HepG2 (cell line): Measurements from ENCODE around the gene CD151. TPM values are rescaled to one million over a fixed set of nuclear protein-coding genes. Genes with fewer than 3 reads are reported as not detected.

Experiments
- ATAC-seq: fragments of 200-7000 bp; cut with Tn5 transposase; 3 replicates; pipeline ENCODE4 v1.9.1; 2020; ENCODE audit warnings: mild to moderate bottlenecking, moderate library complexity
- BruUV-seq: library from RNA; stranded (reverse); fragments of 400-500 nt; replicated peaks from 2 replicates; lab custom pipeline; 2021; lab: Mats Ljungman, UMichigan
- CTCF ChIA-PET: fragments of 300-600 bp; formaldehyde crosslinking; extraction: SDS; loops from one replicate; lab custom pipeline; 2021; ENCODE audit warnings: low total read pairs, inconsistent platforms, low intra/inter-chr PET ratio; lab: Yijun Ruan, JAX
- POLR2A ChIA-PET: fragments of 350-600 bp; sonication (Branson Sonifier 250); formaldehyde crosslinking; loops from one replicate; lab custom pipeline; 2020; ENCODE audit warnings: antibody characterized with exemption, inconsistent platforms; lab: Yijun Ruan, JAX
- DNase-seq: peaks from one replicate; pipeline ENCODE4 v3.0.0-alpha.2; 2015; ENCODE audit warnings: low spot score
- FAIRE-seq: peaks from 3 replicates; lab custom pipeline; 2011; peaks lifted over from hg19 to GRCh38; lab: Jason Lieb, UNC
- H2AFZ ChIP-seq: one replicate; pipeline ENCODE4 v1.6.1; 2011; ENCODE audit warnings: low read length, inconsistent platforms
- H3K27ac ChIP-seq: fragments of 300-600 bp; 3 replicates; pipeline ENCODE4 v1.8.0; 2011; ENCODE audit warnings: mixed run types, mild to moderate bottlenecking, mixed read lengths, low read length, inconsistent platforms; ENCODE audit not compliant: insufficient read depth; ENCODE audit errors: extremely low read length
- H3K27me3 ChIP-seq, 2 experiments: fragments of 200-600 bp in 1 of 2; 2 replicates in 1 of 2; 3 replicates in 1 of 2; pipeline versions ENCODE4 v1.6.0 to v1.8.0; 2011; ENCODE audit warnings: low read length in 2 of 2, mild to moderate bottlenecking in 2 of 2, moderate library complexity in 2 of 2, inconsistent platforms in 1 of 2; ENCODE audit not compliant: insufficient read depth in 2 of 2, control insufficient read depth in 1 of 2
- H3K36me3 ChIP-seq, 2 experiments: fragments of 200-600 bp in 1 of 2; replicated peaks in 1 of 2; 2 replicates in 1 of 2; 3 replicates in 1 of 2; pipeline versions ENCODE4 v1.5.1 to v1.8.0; 2011; ENCODE audit warnings: low read length in 2 of 2, inconsistent platforms in 1 of 2; ENCODE audit not compliant: insufficient read depth in 2 of 2, control insufficient read depth in 1 of 2
- H3K4me1 ChIP-seq: 2 replicates; pipeline ENCODE4 v1.5.1; 2012; ENCODE audit warnings: low read length, inconsistent platforms; ENCODE audit not compliant: insufficient read depth
- H3K4me2 ChIP-seq: 2 replicates; pipeline ENCODE4 v1.6.0; 2011; ENCODE audit warnings: low read depth, low read length, inconsistent platforms
- H3K4me3 ChIP-seq, 3 experiments: fragments of 200-600 bp in 1 of 3; sonication (generic), shearing (Covaris generic) in 1 of 3; replicated peaks in 1 of 3; 2 replicates each; pipeline ENCODE4 v1.5.1; 2011 to 2016; ENCODE audit warnings: low read length in 3 of 3, inconsistent platforms in 2 of 3, low read depth in 2 of 3, mild to moderate bottlenecking in 2 of 3, control low read depth in 1 of 3, mixed read lengths in 1 of 3; ENCODE audit not compliant: insufficient read depth in 1 of 3
- H3K79me2 ChIP-seq: one replicate; pipeline ENCODE4 v1.6.1; 2011; ENCODE audit warnings: low read length, inconsistent platforms; ENCODE audit not compliant: insufficient read depth
- H3K9ac ChIP-seq: 2 replicates; pipeline ENCODE4 v1.6.0; 2011; ENCODE audit warnings: mild to moderate bottlenecking, low read depth, low read length, inconsistent platforms; ENCODE audit not compliant: insufficient read depth
- H3K9me3 ChIP-seq: 2 replicates; pipeline ENCODE4 v1.5.1; 2012; ENCODE audit warnings: mild to moderate bottlenecking, low read length
- H4K20me1 ChIP-seq: 2 replicates; pipeline ENCODE4 v1.6.0; 2011; ENCODE audit warnings: inconsistent platforms, mild to moderate bottlenecking, low read length, moderate library complexity; ENCODE audit not compliant: insufficient read depth
- CENPX ChIP-seq: sonication (generic); formaldehyde crosslinking; IDR thresholded peaks from 2 replicates; pipeline ENCODE4 v1.9.0; 2021; ENCODE audit warnings: mild to moderate bottlenecking, missing genetic modification reagents, moderate library complexity
- CTCF ChIP-seq: sonication (generic); formaldehyde crosslinking; IDR thresholded peaks from 2 replicates; pipeline ENCODE4 v1.5.0; 2020; ENCODE audit warnings: mild to moderate bottlenecking, missing genetic modification reagents, moderate library complexity
- HMGXB3 ChIP-seq: sonication (generic); formaldehyde crosslinking; IDR thresholded peaks from 2 replicates; pipeline ENCODE4 v1.4.0; 2020; ENCODE audit warnings: missing genetic modification reagents, borderline replicate concordance
- HNRNPL ChIP-seq: fragments of 200-400 bp; formaldehyde crosslinking; IDR thresholded peaks from 2 replicates; pipeline ENCODE4 v1.6.1; 2017; ENCODE audit warnings: mild to moderate bottlenecking, low read depth, low read length
- KLF15 ChIP-seq: sonication (generic); formaldehyde crosslinking; IDR thresholded peaks from 2 replicates; pipeline ENCODE4 v1.8.1; 2023; ENCODE audit warnings: borderline replicate concordance, mild to moderate bottlenecking, inconsistent platforms, missing genetic modification reagents, mixed read lengths
- RBM22 ChIP-seq: fragments of 200-400 bp; formaldehyde crosslinking; optimal IDR thresholded peaks from 2 replicates; pipeline ENCODE3; 2017; ENCODE audit warnings: mild to moderate bottlenecking, low read length, moderate library complexity
- SOX5 ChIP-seq: IDR thresholded peaks from 2 replicates; pipeline ENCODE4 v1.6.1; 2016; ENCODE audit warnings: borderline replicate concordance
- ZNF713 ChIP-seq: sonication (generic); formaldehyde crosslinking; IDR thresholded peaks from 2 replicates; pipeline ENCODE4 v1.4.0; 2020; ENCODE audit warnings: mild to moderate bottlenecking, missing genetic modification reagents
- ZNF776 ChIP-seq: sonication (generic); formaldehyde crosslinking; IDR thresholded peaks from 2 replicates; pipeline ENCODE4 v1.4.0; 2020; ENCODE audit warnings: mild to moderate bottlenecking, missing genetic modification reagents
- ZNF891 ChIP-seq: sonication (generic); formaldehyde crosslinking; IDR thresholded peaks from 2 replicates; pipeline ENCODE4 v1.5.0; 2020; ENCODE audit warnings: mild to moderate bottlenecking, missing genetic modification reagents
- WGBS: methylation state at CpG from one replicate; pipeline ENCODE4 v1.1.6; 2017; ENCODE audit warnings: low lambda C conversion rate; 5-methylcytosine and 5-hydroxymethylcytosine counted together
- in situ Hi-C: cut with HindIII; loops from 2 replicates; pipeline ENCODE4 v1.10.0; 2017; ENCODE audit warnings: low pct_unique_long_range_greater_than_20kb; ENCODE audit not compliant: extremely low pct_ligation_motif_present
- intact Hi-C: fragments of 100-400 bp; cut with micrococcal nuclease; formaldehyde crosslinking; loops from one replicate; pipeline ENCODE4 v1.10.0; 2022; ENCODE audit not compliant: unreplicated experiment
- polyA plus RNA-seq, 8 experiments: library from polyadenylated mRNA; depleted of rRNA in 3 of 8; stranded (reverse) in 7 of 8; unstranded in 1 of 8; fragments of >200 nt; fragmentation: Illumina TruSeq in 4 of 8; extraction: Trizol in 4 of 8; gene quantifications; 2 replicates each; pipeline versions ENCODE4 v1.2.1 to v1.2.3, GENCODE V29; 2011 to 2016; ENCODE audit warnings: low read depth in 4 of 8, missing spikeins in 1 of 8, mixed read lengths in 1 of 8; ENCODE audit not compliant: insufficient read depth in 1 of 8
- total RNA-seq, 5 experiments: library from RNA; depleted of rRNA; stranded (reverse); fragments of >200 nt; fragmentation: Illumina TruSeq; extraction: Trizol; gene quantifications; 2 replicates each; pipeline ENCODE4 v1.2.3, GENCODE V29; 2016; ENCODE audit warnings: low read depth in 1 of 5

CD151 gene
- total and polyA plus RNA-seq, 2 of the 13 experiments (the other 11 are each of a cell fraction or from before 2014, with no cell fraction given), result 125 to 197 TPM

- Histone ChIP-seq H3K36me3 (no peaks in the 10 kb centered on the region; a peak in 2 of 5 replicates), H4K20me1 (0 out of 2 replicates have a peak, but pooled peaks cover 4% of the 10 kb centered on the region), H3K4me1 (peaks cover 26% of the 10 kb centered on the region), H3K79me2 (peaks cover 2% of the 10 kb centered on the region), H3K4me3 (no peak overlapping the region), H3K9me3 (no peaks in the 10 kb centered on the region), H3K27me3 (no peaks in the 10 kb centered on the region), H3K9ac (no peak overlapping the region), H3K27ac (no peak overlapping the region), H3K4me2 (no peak overlapping the region), H2AFZ (no peak overlapping the region)
- BruUV-seq, result no TSS peak
- TF ChIP-seq ZNF891 (CRISPR knock-in tag), result 0 out of 2 replicates have a peak, but pooled peaks have one; percentile 21
- TF ChIP-seq SOX5 (CRISPR knock-in tag), result no peak
- TF ChIP-seq KLF15 (CRISPR knock-in tag), result no peak
- TF ChIP-seq ZNF713 (CRISPR knock-in tag), result no peak
- TF ChIP-seq RBM22, result no peak
- 100% methylated on average over 1 of the region's 18 CpGs for WGBS
- ATAC-seq, result no peak
- no peak for DNase-seq
- in situ Hi-C loops (no loop called here), intact Hi-C loops (no loop called here)
- no peak for FAIRE-seq
- ChIA-PET POLR2A (no interaction called here), CTCF (interaction anchor here (2.1 kb wide), 1 partner anchor 203 kb away, joined by 8 read pairs; no protein-coding TSS in a partner anchor)
Measured at GRCh38 chr11:847876-848275, 15.1 kb downstream of the CD151 start.

- Histone ChIP-seq H3K4me2 (no peak overlapping the region), H4K20me1 (0 out of 2 replicates have a peak, but pooled peaks cover 4% of the 10 kb centered on the region), H3K27me3 (no peaks in the 10 kb centered on the region), H3K4me1 (peaks cover 26% of the 10 kb centered on the region), H3K9me3 (no peaks in the 10 kb centered on the region), H2AFZ (no peak overlapping the region), H3K4me3 (no peak overlapping the region), H3K36me3 (no peaks in the 10 kb centered on the region; a peak in 2 of 5 replicates), H3K79me2 (no peaks in the 10 kb centered on the region), H3K9ac (no peak overlapping the region), H3K27ac (no peak overlapping the region)
- FAIRE-seq, result no peak
- no TSS peak for BruUV-seq
- intact Hi-C loops, result no loop called here
- POLR2A ChIA-PET, result no interaction called here
- WGBS, result 96% methylated on average over 7 of the region's 14 CpGs
- peak; percentile 7; the same call in 1 of the 3 replicates for ATAC-seq
- in situ Hi-C loops, result no loop called here
- CTCF ChIA-PET, result interaction anchor here (2.1 kb wide), 1 partner anchor 203 kb away, joined by 8 read pairs; no protein-coding TSS in a partner anchor
- DNase-seq, result no peak
- TF ChIP-seq HMGXB3 (CRISPR knock-in tag) (no peak), ZNF776 (CRISPR knock-in tag) (0 out of 2 replicates have a peak, but pooled peaks have one; percentile 58), CENPX (CRISPR knock-in tag) (no peak), HNRNPL (0 out of 2 replicates have a peak, but pooled peaks have one; percentile 21), CTCF (CRISPR knock-in tag) (peak; percentile 87)
Measured at GRCh38 chr11:848380-848931, 15.7 kb downstream of the CD151 start.
